HG02678 (cell line): ENCODE measurements around the gene ATP13A5.
A peak's percentile ranks its signal among the peaks of the same experiment; 100 is the strongest.

Experiments
- ATAC-seq: cut with Tn5 transposase; IDR thresholded peaks from one replicate; pipeline ENCODE4 v1.9.1; 2021; ENCODE audit warnings: mild to moderate bottlenecking, moderate library complexity; ENCODE audit not compliant: unreplicated experiment

ATP13A5 gene

DNA sequence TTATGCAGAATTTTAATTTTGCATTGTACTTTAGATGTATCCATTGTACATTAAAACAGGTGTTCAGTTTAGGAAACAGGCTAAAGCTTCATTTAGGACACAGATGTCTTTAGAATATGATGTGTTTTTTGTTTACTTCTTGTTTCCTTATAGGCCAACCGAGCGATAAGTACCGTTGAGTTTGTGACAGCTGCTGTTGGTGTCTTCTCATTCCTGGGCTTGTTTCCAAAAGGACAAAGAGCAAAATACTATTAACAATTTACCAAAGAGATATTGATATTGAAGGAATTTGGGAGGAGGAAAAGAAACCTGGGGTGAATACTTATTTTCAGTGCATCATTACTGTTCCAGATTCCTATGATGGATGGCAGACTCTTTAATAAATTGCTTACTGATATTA is 108.1 kb downstream of the ATP13A5 start:
- no peak for ATAC-seq

DNA sequence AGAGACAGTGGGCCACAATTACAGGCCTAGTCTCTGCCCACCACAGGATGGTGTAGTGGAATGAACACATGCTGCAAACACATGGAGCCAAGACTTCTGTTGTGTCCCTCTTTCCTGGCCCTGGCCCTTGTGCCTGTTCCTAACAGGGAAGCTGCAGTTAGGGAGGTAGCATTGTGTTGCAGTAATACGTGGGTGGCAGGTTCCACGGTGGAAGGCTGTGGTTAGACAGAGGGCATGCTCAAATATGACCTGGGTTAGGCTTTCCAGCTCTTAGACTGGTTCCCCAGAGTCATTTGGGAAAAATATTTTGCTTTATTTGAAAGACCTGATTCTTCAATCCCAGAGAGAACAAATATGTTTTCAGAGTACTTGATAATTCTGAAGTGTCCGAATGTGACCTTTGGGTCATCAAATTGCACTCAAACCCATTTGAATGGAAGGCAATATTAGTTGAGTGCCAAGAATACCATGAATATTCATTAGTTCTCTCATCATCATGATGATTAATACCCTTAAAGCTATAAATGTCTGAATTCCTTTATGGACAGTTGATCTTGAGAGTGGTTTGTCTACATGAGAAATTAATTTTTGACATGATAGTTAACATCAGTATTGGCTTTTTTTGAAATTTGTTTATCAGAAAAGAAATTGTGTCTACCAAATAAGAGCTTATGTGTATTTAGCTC is 109.1 kb downstream of the ATP13A5 start:
- no peak for ATAC-seq

DNA sequence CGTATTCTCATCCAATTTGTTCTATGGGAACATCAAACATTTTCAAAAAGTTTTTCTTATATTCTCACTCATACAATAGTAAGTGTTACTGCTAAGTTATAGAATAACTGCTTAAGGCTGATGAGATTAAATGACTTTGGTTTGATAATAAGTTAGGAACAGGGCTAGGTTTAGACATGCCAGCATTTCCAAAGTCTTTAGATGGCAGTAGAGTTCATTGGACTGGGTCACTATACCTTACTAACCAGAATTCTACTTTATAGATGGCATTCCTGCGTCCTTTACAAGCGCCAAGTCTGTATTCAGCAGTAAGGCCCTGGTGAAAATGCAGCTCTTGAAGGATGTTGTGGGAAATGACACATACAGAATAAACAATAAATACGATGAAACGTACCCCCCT is 115.8 kb downstream of the ATP13A5 start:
- ATAC-seq = no peak

DNA sequence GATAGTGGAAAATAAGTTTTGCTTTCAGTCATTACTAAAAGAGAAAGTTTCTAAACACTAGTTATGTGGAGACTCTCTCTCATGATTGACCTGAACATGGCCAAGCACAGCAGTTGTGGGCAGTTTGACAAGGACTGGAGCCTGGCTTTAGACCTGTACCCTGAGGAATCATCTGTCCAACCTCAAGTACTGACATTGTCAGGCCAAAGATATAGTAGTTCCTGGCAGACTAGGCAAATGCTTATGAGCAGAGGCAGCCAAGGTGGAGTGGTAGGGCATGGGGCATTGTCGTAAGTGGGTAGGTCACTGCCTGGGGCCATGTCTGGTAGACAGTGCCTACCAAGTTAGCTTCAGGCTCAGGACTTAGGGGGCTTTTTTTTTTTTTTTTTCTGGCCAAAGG is 116.6 kb downstream of the ATP13A5 start:
- ATAC-seq = no peak

DNA sequence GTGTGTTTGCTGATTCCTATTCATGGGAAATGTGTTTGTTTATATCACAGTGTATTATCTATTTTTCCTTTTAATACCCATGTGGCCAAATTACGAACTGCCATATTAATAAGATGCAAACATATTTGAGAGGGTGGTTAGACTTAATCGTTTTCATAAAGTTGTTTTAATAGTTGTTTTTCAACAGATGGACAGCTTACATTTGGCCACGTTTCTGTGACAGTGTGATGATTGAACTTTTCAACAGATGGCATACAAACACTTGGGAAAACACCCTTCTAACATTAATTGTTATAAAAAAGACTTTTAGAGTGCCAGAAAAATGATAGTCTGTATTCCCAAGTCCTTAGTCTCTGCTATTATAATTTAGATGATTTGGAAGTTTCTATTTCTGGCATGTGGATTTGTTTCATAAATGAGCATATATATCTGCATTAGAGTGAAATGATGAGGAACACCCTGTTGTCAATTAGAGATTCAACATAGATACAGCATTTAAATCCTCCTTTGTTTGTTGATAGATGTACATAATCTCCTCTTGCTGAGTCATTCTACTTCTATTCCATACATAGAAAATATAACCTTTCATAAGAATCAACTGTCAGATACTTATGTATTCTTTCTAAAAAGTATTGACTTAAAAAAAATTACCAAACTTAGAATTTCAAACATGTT is 124.4 kb downstream of the ATP13A5 start:
- ATAC-seq = no peak

DNA sequence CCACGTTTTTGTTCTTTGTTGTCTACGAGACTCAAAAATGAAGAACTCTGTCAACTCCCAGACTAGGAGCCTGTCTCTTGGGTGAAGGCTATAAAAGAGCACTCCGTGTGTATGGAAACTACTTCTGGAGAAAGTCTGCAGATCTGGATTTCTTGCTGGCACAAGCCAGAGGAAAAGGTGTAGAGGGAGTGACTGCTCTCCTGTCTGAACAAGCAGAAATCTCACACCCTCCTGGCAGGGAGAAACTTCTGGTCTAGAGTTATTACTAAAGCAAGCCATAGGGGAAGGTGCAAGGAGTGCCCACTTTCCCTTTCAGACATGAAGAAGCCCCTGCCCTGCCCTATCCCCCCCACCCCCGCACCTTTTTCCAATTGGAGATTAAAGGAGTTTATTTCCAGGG is 128.1 kb downstream of the ATP13A5 start:
- no peak for ATAC-seq

DNA sequence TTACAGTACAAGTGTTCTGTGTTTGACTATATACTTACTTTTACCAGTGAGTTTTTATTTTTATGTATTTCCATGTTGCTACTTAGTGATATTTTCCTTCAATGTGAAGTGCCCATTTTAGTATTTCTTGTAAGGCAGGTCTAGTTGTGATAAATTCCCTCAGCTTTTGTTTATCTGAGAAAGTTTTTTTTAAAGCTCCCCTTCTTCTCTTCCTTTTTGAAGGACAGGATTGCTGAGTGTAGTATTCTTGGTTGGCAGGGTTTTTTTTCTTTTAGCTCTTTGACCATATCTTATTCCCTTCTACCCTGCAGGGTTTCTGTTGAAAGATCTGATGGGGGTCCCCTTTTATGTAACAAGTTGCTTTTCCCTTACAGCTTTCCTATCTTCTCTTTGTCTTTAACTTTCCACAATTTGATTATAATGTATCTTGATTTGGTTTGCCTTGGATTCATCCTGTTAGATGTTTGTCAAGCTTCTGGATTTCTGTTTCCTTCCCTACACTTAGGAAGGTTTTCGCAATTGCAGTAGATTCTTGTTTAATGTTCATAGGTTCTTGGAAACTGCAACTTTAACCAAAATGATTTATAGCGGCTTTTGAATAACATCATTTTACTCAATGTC is 129.6 kb downstream of the ATP13A5 start:
- ATAC-seq = no peak

DNA sequence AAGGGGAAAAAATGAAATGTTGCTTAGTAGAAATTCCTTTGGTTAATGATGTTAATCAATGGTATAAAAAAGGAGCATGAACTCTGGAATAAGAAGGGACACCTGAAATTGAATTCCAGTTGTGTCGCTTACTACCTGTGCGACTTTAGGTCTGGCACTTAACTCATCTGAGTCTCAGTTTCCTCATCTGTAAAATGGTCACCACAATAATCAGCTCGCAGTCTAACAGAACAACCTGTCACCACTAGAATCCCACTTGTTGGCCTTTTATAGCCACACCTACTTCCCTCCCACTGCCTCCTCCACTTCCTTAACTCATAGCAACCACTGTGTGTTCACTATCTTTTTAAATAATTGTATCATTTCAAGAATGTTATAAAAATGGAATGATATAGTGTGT is 135.0 kb downstream of the ATP13A5 start:
- ATAC-seq = no peak

DNA sequence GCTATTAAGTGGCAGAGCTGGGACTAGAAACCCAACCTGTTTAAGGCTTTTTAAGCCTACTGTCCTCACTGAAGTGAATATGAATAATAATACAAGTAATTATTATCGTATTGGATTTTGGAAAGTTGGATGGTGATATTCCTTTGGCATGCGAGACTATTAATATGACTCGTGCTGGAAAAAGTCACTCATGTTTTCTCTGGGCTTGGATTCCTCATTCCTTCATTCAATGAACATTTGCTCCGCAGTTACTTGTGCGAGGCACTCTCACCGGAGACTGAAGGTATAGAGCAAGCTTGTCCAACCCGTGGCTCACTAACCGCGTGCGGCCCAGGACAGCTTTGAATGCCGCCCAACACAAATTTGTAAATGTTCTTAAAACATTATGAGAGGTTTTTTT is 136.8 kb downstream of the ATP13A5 start:
- ATAC-seq = no peak

DNA sequence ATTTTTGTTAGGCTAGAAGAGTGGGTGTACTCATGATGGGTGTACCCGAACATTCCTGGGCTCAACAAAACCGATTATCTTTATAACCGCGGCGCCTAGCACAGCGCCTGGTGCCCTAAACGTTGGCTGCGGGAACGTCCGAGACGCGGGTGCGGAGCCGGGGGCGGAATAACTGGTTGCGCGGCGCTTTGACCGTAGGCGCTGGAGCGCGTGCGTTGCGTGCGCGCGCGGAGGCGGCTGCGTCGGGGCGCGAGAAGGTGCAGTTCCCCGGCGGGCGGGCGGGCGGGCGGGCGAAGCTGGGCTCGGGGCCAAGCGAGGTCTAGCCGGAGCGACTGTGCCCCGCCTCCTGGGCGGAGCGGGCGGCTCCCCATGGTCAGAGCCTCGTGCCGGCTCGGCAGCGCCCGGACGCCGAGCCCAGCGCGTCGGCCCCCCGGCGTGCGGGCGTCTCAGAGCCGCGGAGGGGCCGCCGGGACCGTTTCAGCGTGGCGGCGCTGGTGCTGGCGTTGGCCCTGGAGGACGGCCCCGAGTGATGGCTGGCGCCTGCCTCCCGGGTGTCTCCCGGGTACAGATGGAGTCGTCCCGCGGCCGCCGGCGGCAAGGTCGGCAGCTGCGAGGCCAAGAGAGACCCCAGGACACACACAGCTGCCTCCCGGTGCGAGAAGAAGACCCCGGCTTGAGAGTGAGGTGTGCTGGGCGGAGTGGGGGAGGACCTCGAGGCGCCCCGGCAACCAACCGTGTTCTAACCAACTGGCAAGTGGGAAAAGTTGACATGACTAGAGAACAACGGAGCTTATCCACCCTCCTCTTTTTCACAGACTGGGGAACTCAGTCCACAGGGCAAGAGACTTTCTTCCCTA is 137.5 kb downstream of the ATP13A5 start, which contains the start of gene PLAAT1:
Gene PLAAT1 (plus strand): TSS at position 373 of the 857 bp plus-strand sequence. CDS start 14,429 bp downstream, outside the sequence.
- peak; percentile 73 for ATAC-seq

DNA sequence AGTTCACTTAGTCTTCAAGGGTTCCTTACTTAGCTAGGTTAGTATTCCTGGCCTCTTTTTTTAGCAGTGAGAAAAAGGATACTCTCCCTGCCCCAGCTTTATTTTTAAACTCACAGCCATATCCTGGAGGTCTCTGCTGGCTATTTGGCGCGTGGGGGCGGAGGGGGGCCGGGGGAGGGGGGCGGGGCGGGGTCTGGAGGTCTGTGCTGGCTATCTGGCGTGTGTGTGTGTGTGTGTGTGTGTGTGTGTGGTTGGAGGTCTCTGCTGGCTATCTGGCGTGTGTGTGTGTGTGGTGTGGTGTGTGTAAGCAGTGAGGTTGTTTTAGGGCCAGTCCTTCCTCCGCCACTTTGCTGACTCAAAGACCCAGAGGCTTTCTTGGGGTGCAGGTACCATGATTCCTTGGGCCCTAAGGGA is 138.1 kb downstream of the ATP13A5 start:
- no peak for ATAC-seq

DNA sequence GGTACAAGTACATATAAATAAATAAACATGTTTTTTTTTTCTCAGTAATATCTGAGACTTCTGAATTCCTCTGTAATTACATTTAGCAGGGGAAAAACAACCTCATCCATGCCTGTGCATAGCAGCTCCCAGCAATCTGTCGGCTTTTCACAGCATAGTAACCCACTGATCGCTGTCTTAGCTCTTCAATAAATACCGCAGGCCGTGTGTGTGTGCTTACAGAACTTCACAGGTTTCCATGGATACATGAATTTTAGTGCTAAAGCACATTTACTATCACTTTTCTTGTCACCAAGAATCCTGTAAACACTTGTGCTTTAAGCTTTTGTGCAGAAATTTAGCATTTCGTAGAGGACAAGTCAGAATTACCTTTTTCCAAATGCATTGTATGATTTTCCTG is 141.5 kb downstream of the ATP13A5 start:
- no peak for ATAC-seq

DNA sequence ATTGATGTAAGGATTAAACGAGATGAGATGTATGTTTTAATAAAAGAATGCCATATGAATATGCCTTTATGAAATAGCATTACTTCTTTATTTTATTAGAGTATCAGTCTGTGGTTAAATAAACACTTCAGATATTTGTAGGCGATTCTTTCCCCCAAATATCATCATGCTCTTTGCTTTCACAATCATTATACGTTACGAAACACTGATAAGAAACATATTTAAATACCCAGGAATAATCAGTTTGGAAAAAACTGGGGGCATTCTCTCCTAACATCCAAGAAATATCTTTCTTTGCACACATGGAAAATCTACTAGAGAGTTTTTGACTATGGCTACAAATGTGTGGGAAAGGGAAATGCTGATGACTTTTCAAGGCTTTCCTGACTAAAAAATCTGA is 142.0 kb downstream of the ATP13A5 start:
- no peak for ATAC-seq

DNA sequence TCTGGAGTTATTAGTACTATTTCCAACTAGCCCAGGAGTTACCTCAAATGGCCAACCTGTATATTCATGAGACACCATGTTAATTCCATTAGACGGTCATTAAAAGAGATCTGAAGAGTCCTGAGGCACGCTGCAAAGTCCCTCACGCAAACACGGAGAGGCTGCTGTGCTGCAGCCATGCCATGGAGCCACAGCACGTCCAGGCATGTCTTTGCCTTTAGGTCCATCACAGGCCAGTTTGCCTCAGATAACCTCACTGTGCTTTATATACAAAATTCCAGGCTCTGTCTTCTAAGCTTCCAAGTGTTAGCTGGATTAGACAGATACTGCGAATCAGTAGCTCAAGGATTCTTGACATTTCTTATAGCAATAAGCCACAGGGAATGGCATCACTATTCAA is 147.4 kb downstream of the ATP13A5 start:
- ATAC-seq = no peak

DNA sequence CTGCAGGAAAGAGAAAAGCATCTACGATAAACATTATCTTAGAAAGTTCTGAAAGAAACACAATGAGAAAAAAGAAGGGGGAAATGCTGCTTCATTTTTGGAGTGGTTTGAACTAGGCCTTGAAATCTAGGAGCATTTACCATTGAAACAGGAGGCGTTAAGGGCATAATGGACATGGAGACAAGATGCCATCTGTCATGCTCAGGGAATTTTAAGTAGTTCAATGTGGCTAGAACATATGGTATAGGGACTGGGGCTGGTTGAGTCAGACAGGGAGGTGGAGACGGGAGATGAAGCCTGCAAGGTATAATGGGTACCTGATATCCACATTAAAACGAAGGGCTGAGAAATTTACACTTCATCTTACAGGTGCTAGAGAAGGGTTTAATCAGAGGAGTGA is 147.9 kb downstream of the ATP13A5 start:
- no peak for ATAC-seq

DNA sequence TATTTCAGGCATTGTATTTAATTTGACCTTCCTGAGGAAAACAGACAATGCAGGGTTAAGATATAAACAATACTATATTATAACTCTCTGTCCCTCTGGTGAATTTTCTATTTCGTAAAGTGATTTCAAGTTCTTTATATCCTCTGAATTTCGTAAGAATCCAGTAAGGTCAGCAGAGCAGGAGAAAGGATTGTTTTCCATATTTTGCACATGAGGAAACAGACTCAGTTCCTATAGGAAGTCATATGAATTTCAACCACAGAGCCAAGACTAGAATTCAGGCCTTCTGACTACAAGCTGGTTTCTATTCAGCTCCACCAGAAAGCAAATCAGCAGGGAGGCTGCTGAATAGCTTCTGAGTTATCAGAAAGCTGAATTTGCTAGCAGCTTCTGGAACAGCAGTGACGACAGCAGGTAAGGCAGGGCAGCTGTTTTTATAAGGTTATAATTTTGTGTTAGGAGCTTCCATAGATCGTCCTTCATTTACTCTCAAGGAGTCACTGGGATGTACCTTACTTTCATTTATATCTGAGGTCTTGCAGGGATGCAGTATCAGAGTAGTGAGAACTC is 148.6 kb downstream of the ATP13A5 start:
- ATAC-seq = no peak

DNA sequence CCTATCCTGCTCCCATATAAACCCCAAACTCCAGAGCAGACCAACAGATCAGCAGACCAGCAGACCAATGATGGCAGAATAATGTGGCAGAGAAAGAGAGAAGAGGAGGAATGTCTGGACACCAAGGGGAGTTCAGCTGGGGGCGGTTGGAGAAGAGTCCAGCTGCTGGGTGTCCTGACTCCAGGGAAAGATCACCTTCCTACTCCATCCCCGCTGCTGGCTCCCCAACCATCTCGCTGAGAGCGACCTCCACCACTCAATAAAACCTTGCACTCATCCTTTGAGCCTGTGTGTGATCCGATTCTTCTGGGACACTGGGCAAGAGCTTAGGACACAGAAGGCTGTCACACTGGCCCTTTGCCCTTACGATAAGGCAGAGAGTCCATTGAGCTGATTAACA is 150.3 kb downstream of the ATP13A5 start:
- ATAC-seq = no peak

DNA sequence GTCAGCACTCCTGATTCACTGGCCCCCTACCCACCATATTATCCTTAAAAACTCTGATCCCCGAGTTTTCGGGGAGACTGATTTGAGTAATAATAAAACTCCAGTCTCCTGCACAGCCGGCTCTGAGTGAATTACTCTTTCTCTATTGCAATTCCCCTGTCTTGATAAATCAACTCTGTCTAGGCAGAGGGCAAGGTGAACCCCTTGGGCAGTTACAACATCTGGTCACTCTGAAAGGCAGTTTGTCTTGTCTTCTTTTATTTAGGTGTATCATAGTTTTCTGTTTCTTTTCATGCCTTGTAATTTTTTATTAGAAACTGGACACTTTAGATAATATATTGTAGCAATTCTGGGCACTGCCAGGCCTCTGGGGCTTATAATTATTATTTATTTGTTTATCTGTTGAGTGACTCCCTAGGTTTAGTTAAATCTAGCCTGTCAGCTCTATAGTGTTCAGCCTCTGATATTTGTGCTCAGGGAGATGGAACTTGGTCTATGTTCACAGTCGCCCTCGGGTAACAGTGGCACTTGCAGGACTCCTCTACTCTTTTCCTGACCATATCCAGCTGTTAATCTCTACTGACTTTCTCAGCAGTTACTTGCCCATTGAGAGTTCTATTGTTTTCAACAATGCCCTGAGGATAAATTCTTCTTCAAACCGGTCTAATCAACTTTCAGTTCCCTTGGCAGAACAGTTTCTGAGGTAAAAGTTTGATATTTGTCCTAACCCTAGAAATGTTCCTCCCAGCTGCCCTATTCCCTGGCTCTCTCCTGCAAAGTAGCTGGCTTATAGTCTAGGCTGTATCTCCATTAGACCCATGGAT is 153.0 kb downstream of the ATP13A5 start:
- ATAC-seq = no peak
